Epithelial cell of proximal tubule (primary cell): ENCODE data around the gene XAF1. TPM values are rescaled to one million over a fixed set of nuclear protein-coding genes. Genes with fewer than 3 reads are reported as not detected.
"Not testable (repeated sequence)": the region's sequence is repeated elsewhere in the genome, so short reads cannot be mapped to it uniquely, and the experiment has no call there.

Experiments
- DNase-seq: peaks from one replicate; pipeline ENCODE4 v3.0.0-alpha.2; 2011; ENCODE audit warnings: low read depth
- H3K4me3 ChIP-seq: 2 replicates; pipeline ENCODE4 v1.5.1; 2011; ENCODE audit warnings: low read depth, mild to moderate bottlenecking, low read length
- total RNA-seq: library from RNA; depleted of rRNA; stranded (reverse); fragments of >200 nt; gene quantifications from 2 replicates; pipeline ENCODE4 v1.2.3, GENCODE V29; 2015
- TF ChIP-seq, protein P1 (sequence below): conservative IDR thresholded peaks from 2 replicates; pipeline ENCODE4 v1.5.1; 2012; ENCODE audit warnings: low read depth, mild to moderate bottlenecking, low read length

Gene XAF1
- total RNA-seq, 1 donor from 2014 or later, result 0.06 TPM

DNA sequence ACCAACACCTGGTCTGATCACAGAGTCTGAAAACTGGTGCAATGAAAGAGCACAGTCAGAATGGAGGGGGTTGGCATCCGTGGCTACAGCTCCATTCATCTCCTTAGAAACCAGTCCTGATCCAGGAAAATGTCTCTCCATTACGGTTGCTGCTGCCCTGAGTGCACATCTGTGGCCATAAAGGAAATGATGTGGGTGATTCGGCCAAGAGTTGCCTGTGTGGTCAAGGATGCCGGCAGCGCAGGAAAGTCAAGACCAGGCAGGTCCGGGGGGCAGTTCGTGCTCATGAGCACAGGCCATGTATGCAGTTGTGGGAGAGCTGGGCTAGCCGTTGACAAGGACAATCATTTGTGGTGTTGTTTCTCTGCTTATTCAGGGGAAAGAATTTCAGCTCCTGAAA lies 5.9 kb downstream of the XAF1 start:
- TF ChIP-seq, protein P1, sequence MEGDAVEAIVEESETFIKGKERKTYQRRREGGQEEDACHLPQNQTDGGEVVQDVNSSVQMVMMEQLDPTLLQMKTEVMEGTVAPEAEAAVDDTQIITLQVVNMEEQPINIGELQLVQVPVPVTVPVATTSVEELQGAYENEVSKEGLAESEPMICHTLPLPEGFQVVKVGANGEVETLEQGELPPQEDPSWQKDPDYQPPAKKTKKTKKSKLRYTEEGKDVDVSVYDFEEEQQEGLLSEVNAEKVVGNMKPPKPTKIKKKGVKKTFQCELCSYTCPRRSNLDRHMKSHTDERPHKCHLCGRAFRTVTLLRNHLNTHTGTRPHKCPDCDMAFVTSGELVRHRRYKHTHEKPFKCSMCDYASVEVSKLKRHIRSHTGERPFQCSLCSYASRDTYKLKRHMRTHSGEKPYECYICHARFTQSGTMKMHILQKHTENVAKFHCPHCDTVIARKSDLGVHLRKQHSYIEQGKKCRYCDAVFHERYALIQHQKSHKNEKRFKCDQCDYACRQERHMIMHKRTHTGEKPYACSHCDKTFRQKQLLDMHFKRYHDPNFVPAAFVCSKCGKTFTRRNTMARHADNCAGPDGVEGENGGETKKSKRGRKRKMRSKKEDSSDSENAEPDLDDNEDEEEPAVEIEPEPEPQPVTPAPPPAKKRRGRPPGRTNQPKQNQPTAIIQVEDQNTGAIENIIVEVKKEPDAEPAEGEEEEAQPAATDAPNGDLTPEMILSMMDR, result no peak
- DNase-seq, result no peak
- H3K4me3 ChIP-seq, result no peak overlapping the region

DNA sequence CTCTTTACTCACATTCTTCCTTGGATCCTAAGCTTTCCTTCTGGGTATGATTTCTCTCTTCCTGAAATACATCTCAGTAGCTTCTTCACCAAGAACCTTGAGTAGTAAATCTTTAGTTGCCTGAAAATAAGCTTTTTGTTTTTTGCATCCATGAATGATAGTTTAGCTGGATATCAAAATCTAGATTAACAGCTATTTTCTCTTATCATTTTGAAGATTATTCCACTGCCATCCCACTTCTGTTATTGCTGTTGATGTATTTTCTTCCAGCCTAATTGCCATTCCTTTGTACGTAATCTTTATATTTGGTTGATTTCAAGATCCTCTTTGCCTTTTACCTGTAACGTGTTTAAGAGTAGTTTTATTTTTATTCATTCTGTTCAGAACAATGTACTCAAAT lies 12.6 kb downstream of the XAF1 start:
- no peak overlapping the region for H3K4me3 ChIP-seq
- TF ChIP-seq, protein P1, result no peak
- no peak for DNase-seq

DNA sequence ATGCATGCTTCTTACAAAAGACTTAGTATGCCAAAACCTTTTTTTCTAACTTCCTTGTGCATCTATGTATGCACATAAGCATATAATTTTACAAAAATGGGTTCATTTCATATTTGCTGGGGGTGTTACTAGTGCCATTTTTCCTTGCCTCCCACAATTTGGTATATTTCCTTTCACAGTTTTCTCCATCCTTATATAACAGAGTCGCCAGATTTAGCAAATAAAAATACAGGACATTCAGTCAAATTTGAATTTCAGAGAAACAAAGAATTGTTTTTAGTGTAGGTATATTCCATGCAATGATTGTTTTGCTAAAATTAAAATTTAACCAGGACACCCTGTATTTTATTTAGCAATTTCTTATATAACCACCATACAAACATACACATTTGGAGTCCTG lies 16.2 kb downstream of the XAF1 start:
- TF ChIP-seq, protein P1, result no peak
- no peak overlapping the region for H3K4me3 ChIP-seq
- DNase-seq, result no peak

DNA sequence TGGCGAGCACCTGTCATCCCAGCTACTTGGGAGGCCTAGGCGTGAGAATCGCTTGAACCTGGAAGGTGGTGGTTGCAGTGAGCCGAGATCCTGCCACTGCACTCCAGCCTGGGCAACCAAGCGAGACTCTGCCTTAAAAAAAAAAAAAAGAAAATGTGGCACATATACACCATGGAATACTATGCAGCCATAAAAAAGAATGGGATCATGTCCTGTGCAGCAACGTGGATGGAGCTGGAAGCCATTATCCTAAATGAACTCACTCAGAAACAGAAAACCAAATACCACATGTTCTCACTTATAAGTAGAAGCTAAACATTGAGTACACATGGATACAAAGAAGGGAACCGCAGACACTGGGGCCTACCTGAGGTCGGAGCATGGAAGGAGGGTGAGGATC lies 19.1 kb downstream of the XAF1 start:
- not testable (repeated sequence) for H3K4me3 ChIP-seq, DNase-seq

DNA sequence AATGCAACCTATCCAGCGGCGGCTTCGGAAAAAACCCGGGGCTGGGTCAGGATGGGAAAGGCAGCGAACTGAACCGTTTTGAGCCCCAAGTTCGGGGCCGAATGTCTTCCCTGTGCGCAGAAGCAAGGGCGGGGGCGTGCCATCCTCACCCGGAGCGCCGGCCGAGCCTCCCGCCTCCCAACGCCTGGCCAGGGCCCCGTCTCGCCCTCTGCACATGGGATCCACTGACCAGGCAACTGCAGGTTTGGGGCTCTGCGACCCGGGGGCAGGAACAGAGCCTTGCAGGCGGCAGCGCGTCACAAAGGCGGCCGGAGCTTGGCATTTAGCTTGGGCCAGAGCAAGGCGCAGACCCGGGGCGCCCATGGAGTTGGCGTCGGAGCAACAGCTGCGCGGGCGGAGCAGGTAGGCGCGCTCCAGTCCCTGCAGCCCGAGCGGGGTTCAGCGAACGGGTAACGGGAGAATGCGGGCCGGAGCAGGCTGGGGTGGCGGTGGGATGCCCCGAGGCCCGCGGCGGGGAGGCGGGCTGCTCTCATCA lies 20.1 kb downstream of the XAF1 start, which contains the start of gene FBXO39:
Gene FBXO39, plus strand, starts transcription at position 345 of the 535 bp plus-strand sequence. CDS start 3,654 bp downstream, outside the sequence.
- H3K4me3 ChIP-seq, result no peak within 1 kb of the TSS
- DNase-seq, result no peak
- TF ChIP-seq, protein P1, result no peak

GRCh38 chr17:6779411-6779810 lies 23.6 kb downstream of the XAF1 start:
- no peak for DNase-seq
- TF ChIP-seq, protein P1, result no peak
- H3K4me3 ChIP-seq, result no peak overlapping the region

DNA sequence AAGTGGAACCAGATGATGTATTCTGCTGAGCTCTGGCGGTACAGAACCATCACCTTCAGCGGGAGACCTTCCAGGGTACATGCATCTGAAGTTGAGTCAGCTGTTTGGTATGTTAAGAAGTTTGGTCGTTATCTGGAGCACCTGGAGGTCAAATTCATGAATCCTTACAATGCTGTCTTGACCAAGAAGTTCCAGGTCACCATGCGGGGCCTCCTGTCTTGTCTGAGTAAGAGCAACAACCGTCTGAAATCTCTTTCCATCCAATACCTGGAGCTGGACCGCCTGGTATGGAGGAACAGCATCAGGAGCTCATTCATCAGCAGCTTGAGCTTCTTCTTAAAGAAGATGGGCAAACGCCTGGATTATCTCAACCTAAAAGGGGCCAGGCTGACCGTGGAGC lies 24.2 kb downstream of the XAF1 start:
- no peak overlapping the region for H3K4me3 ChIP-seq
- no peak for DNase-seq
- TF ChIP-seq, protein P1, result no peak
